Activated naive CD8-positive, alpha-beta T cell treated with anti-CD3 and anti-CD28 coated beads, Interleukin-2, amount 50 U/mL, for 16 hours (primary cell): ENCODE results near the gene CFDP1.

Source experiments
- DNase-seq: peaks from one replicate; pipeline ENCODE4 v3.0.0-alpha.2; 2020; ENCODE audit warnings: low read depth, low spot score

The CFDP1 gene

DNA sequence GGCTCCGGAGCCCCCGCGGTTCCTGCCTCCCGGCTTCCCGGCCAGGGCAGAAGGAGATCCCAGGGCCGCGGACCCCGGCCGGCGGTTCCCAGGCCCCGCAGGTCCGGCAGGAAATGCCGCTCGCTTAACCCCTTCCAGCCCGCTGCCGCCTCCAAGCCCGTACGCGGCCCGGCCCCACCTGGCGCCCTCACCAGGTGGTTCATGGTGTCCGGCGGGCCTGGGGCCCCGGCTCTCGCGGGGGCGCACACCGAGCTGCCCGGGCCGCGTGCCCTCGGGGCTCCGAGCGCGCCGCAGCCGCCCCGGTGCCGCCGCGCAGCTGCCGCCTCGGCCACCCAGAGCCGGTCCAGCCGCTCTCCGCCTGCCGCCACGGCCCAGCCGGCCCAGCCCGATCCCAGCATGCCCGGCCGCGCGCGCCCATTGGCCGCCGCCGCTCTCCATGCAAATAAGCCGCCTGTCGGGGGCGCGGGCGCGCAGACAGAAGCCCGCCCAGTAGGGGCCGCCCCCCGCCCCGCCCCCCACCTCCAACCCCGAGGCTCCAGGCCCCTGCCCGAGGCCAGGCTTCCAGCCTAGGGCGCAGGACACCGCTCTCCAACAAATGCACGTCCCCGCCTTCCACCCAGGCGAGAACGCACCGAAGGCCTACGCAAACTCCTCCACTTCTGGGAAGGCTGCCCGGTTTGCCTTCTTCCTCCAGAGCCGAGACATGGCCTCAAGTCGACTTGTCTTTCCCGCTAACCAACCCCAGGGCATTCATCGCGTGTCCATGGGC, 181.8 kb downstream of the CFDP1 start, which contains the start of gene BCAR1:
Gene BCAR1 (minus strand): TSS at position 345 of the 769 bp plus-strand sequence. CDS start 142 bp downstream, at position 203.
- no peak for DNase-seq

DNA sequence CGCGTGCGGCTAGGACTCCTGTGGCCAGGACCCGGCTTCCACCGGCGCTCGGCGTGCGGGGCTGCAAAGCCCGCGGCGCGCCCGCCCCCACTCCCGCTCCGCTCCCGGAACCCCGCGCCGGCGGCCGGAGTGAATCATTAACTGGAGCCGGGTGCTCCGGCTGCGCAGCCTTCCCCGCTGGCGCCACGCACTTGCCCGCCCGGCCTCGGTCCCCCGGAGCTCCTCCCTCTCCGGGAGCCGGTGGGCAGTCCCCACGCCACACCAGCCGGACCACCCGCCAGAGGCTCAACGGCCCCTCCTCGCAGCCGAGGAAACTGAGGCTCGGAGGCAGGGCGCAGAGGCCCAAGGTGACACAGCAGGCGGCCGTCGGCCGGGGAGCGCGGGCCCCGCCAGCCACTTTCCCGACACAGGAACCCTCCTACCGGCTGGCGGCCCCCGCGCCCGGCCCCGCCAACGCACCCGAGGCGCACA, 182.5 kb downstream of the CFDP1 start:
- no peak for DNase-seq

DNA sequence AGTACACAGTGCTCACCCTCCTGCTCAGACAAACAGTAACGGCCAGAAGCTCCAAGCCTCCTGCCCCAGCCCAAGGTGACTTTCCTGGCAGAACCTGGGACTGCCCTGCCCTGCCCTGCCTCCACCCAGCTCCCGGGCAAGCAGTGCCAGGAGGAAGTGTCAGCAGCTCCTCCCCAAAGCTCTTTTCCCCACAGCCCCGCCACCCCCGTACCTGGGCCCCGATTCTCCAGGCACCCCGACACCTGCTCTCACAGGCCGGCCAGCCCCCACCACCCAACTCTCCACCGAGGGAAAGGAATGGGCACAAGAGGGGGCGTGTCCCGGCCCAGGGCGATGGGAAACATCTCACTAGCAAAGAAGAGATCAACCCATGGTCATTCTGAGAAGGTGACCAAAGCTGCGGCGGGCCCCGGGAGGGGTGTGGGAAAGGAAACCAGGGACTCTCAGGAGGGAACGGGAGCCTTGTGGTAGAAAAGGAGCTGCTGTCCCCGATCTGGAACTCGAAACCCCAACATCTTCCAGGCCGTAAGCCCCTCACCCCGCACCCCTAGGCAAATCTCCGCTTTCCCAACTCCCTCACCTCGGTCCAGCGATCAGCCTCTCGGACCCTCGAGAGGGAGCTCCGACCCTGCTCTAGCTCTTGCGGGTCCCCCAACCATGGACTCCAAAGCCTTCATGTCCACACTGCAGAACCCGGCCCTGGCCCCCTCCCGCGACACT, 183.1 kb downstream of the CFDP1 start:
- DNase-seq, result no peak

DNA sequence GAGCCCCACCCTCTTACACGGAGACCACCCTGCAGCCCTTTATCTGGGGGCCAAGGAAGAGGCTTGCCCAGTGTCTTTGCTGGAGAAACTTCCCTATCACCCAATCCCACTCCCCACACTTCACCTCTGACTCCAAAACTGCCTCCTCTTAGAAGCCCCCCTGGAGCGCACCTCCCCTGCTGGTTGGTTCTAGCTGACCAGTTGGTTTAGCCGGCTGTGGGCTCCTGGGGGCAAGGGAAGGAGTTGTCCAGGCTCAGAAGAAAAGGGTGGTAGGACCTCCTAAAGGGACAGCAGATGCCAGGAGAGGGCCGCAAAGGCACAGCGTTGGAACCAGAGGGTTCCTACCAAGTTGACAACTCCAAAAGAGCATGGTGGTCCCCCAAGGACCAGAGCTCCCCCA, 183.9 kb downstream of the CFDP1 start:
- DNase-seq, result no peak

DNA sequence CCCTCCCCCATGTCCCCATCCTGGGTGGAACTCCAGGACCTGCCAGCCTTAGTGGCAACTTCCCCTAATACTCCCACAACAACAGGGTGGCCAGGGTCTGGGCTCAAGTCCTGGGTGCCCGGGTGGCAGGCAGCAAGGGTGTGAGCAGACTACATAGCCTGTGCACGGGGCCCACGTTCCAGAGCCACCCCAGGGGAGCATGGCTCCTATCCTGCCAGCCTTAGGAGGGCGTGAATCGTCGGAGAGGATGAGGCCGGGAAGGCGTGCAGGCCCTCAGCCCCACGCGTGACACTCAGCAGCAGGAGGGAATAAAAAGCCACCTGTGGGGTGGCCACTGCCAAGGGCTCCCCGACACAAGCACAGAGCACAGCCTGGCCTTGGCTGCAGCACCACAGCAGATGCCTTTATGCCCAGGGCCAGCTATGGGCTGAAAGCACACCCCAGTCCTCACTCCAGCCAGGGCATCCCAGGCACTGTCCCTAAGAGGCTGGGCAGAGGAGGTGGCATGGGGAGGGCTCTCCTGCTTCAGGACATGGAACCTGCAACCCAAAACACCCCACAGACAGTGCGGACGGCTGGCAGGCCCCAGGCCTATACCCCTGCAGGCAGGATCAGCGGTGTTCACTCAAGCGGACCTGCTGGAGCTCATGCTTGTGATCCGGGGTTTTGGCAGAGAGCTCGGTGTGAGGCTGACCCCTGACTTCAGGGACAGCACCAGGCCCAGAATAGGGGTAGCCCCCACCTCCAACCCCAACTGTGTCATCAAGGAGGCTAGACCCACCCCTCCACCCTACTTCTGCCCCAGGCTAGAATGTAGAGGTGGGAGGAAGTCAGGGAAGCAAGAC, 184.5 kb downstream of the CFDP1 start:
- no peak for DNase-seq

DNA sequence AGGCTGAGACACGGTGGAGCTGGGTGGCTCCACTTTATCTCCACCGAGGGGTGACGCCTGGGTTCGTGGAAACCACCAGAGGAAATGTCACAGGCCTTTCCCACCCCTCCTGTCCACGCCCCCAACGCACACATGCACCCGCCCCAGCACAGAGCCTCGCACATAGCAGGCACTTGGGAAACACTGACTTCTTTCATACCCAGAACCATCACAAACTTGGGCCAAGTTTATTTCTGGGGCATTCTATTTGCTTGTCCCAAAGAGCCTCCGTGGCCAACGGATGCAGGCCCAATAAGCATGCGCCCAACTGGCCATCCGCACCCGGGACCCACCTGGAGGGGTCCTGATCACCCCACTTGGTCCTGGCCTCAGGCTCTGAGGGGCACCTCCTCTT, 185.2 kb downstream of the CFDP1 start:
- DNase-seq, result no peak

DNA sequence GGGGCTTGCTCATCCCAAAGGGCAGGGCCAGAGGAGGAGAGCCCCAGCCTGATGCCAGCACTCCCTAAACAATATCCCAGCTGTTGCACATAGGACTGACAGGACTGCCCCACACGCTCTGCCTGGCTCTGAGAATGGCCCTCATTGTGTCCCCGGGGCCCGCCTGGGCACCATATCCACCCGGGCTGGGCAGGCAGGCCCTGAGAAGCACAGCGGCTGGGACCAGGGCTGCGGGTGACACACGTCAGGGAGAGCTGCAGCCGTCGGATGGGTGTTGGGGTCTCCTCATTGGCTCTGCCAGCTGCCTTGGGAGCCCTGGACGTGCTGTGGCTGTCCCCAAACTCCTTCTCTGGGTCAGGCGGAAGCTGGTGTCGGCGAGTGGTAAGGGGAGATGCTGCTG, 186.1 kb downstream of the CFDP1 start:
- no peak for DNase-seq

DNA sequence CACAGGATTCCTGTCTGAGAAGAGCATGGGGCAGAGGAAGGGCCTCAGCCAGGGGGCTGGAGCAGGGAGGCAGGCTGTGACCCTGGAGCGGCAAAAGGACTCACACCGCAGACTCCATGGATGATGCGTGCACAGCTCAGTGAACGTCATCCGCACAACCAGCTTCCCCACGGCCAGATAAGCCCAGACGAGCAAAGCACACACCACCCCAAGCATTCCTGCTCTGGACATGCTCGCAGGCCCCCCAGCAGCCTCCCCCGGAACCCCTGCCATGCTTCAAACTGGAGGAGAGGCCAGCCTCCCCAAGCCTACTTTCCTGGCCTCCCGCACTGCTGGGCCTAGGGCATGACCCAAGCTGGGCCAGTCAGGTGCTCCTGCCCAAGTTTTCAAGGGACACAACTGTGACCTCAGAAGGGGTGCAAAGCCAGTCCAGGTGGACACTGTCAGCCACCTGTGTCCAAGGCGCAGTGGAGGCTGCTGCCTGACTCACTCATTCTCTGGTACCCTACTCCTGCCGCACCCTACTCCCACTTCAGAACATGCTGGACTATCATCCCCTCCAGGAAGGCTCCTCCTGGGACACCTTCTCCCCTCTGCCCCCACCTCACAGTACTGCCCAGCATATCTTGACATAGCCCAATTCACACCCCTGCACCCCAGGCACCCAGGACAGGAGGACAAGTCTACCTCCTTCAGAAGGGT, 186.6 kb downstream of the CFDP1 start:
- DNase-seq, result no peak

DNA sequence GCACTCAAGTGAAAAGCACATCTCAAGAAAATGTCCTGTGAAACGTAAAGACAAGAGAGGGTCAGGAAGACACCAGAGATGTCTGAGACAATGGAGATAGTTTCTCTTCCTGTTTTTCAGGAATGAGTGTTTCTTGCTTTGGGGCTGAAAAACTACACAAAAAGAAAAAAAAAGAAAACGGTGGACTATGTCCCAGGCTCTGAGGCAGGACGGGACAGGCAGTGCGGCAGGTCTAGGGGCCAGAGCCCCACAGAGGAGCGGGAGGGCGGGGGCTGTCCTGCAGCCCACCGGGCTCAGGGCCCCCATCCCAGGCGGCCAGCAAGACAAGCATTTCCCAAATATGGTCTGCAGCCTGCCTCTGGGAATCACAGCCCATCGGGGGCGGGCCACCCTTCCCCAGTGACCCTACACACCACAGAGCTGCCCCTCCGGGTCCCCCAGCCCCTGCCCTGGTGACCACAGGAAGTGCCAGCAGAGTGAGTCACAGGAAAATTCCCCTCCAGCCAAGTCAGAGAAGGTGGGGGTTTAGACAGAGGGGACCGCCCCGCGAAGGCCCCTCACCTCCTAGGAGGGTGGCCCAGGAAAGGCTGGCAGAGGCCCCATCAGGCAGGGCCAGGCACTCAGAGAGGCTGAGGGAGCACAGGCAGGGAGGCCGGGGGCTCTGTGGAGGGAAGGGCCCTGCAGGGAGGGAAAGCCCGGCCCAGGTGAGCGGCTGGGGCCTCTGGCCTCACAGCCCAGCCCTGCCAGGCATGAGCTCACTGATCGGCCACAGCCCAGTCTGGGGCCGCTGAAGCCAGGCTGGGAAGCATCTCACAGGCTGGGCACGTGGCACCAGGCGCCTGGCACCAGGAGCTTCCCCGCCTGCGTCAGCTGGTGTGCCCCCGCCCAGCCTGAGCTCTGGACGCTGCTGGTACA, 188.2 kb downstream of the CFDP1 start:
- no peak for DNase-seq

DNA sequence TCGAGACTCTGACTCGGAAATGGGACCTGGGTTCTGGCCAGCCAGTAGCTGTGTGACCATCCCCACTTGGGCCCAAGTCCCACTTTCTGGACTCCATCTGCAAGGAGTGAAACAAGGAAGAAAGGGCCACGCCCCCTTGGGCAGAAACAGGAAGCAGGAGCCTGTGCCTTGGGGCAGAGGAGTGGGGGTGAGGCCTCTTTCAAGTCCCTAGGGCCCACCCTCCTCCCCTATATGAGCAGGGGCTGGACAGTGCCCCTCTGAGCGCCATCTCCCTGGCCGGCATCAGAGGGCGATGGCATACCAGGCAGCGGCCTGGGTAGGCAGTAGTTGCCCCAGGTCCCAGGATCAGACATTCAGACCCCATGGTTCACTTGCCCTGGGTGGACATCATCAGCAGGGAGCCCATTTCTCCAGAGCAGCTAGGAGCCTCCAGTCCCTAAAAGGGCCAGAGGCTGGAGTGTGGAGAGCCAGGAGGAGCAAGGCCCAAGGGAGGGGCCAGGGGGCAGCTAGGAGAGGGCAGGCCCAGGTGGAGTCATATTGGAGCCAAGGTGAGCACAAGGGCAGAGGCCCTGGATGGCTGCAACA, 189.0 kb downstream of the CFDP1 start:
- DNase-seq, result no peak
